Activated CD4-positive, alpha-beta T cell treated with anti-CD3 and anti-CD28 coated beads for 1 hour (primary cell): ENCODE results near the gene PRR27.
"Not testable (repeated sequence)": the region's sequence is repeated elsewhere in the genome, so short reads cannot be mapped to it uniquely, and the experiment has no call there.

Experiments
- DNase-seq: peaks from one replicate; pipeline ENCODE4 v3.0.0-alpha.2; 2020

PRR27 gene

DNA sequence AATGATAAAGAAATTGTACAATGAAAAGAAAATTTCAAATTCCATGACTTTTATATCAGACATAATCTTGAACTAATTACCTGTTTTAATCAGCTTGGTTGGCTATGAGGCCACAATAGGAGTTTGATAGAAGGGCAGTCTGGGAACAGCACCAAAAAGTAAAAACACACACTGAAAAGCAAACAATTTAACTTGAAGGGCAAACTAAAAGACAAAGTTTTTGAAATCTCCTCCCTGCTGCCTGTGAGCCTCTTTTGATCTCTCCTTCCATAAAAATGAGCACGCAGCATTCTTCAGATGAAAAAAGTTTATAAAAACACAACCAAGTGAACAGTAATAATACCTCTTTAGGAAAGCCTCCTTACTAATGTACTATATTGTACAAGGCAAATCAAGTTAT is 49.6 kb downstream of the PRR27 start:
- DNase-seq, result no peak

DNA sequence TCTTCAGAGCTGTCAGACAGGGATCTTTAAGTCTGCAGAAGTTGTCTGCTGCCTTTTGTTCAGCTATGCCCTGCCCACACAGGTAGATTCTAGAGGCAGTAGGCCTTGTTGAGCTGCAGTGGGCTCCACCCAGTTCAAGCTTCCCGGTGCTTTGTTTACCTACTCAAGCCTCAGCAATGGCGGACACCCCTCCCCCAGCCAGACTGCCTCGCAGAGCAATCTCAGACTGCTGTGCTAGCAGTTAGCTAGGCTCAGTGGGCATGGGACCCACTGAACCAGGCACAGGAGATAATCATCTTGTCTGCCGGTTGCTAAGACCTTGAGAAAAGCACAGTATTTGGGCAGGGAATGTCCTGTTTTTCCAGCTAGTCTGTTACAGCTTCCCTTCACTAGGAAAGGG is 58.7 kb downstream of the PRR27 start:
- DNase-seq, result not testable (repeated sequence)
